SW 1271 (cell line): ENCODE data around the gene PRKD1.

Experiments
- DNase-seq, 2 experiments: peaks; one replicate each; lab custom pipeline; 2025; lab: John Stamatoyannopoulos, UW

Gene PRKD1

GRCh38 chr14:29672831-29673230 lies 254.8 kb downstream of the PRKD1 start:
- DNase-seq = no peak

- DNase-seq = no peak
Observed at GRCh38 chr14:29671034-29671433, 256.6 kb downstream of the PRKD1 start.

- DNase-seq = no peak
Observed at GRCh38 chr14:29668201-29668600, 259.4 kb downstream of the PRKD1 start.

- DNase-seq = no peak
Observed at GRCh38 chr14:29664515-29664914, 263.1 kb downstream of the PRKD1 start.

DNA sequence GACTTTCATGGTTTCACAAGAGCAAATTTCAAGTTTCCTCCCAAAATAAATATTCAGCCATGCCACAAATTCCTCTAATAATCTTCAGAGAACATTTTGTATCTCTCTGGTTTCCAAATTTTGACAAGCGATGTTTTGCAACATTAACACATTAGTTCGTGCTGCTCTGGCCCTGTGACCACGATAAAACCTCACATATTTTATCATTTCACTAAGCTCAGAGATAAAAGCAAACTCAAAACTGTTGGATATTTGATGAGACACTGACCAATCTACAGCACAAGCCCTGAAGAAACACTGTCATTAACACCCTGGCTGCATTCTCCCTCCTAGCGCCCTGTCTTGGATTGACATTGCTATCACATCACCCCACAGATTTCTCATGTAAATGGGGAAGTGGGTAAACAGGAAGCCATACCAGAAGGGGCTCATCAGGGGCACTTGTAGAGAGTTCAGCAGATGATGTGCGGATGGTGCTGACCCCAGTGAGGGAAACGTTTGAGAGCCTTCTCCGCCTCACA lies 264.3 kb downstream of the PRKD1 start:
- no peak for DNase-seq

GRCh38 chr14:29654901-29655550 lies 272.6 kb downstream of the PRKD1 start:
- DNase-seq = no peak

- no peak for DNase-seq
Observed at GRCh38 chr14:29653303-29653702, 274.3 kb downstream of the PRKD1 start.

- DNase-seq = no peak
Observed at GRCh38 chr14:29652571-29652970, 275.1 kb downstream of the PRKD1 start.

DNA sequence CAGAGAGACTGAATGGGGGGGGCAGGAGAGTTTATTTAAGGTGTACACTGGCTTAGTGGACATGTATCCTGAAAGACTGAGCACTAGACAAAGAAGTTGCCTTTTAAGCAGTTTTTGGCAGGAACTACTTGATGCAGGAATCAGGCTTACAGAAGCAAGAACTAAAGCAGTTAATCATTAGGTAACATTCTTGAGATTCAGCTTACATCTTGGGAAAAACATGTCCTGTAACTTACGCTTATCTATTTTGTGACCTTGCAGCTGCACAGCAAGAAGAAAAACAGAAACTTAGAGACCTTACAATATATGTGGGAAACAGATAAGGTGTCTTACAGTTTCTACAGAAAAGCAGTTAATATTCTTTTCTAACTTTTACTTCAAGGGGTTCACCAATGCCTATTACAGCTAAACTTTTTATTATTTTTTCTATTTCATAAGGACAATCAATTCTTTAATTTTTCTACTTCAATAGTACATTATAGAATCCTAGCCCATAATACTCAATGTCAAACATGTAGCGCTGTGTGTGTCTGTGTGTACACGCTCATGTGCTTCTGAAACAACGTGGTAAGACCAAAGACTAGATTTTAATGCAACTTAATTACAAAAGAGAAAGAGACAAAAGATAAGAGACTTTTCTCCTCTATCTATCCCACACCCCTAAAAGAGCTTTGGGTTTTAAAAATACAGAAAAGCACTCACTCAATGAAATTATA lies 276.9 kb downstream of the PRKD1 start:
- DNase-seq = no peak

DNA sequence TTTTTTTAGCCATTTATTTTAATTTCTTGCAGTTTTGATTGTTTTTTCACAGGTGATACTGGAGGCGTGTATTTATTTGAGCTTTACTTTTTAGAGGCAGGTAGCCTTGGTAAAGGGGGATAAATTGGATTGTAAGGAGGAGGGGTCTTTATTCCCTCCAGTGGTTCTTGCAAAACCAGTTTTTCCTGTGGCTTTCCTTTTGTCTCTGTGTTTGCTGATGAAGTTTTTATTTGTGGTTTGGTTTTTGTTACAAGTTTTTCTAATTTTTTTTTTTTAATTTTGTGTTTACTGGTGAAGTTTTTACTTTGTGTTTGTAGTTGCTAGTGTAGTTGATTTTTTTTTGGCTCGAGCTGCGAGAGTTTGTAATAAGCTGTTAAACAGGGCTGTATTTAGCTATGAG lies 278.5 kb downstream of the PRKD1 start:
- DNase-seq = no peak

- DNase-seq = no peak
Observed at GRCh38 chr14:29648045-29648444, 279.6 kb downstream of the PRKD1 start.

- DNase-seq = no peak
Observed at GRCh38 chr14:29645117-29645516, 282.5 kb downstream of the PRKD1 start.

- DNase-seq = no peak
Observed at GRCh38 chr14:29643433-29644211, 284.0 kb downstream of the PRKD1 start.

- DNase-seq = no peak
Observed at GRCh38 chr14:29637411-29637810, 290.2 kb downstream of the PRKD1 start.

DNA sequence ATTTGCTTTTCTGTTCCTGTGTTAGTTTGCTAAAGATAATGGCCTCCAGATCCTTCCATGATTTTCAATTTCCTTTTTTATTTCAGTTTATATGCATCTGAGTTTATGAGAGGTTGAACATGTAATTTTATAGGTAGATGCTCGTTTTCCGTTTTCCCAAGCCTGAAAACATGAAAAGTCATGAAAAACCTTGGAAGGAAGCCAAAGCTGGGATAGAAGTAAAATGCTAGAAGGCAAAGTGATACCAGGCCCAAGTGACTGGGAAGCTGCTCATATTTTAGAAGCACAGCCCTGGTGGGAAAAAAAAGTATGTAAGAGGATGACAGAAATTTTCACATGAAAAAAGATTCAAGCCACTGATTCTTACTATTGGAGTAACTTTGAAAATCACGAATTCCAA lies 290.8 kb downstream of the PRKD1 start:
- no peak for DNase-seq

DNA sequence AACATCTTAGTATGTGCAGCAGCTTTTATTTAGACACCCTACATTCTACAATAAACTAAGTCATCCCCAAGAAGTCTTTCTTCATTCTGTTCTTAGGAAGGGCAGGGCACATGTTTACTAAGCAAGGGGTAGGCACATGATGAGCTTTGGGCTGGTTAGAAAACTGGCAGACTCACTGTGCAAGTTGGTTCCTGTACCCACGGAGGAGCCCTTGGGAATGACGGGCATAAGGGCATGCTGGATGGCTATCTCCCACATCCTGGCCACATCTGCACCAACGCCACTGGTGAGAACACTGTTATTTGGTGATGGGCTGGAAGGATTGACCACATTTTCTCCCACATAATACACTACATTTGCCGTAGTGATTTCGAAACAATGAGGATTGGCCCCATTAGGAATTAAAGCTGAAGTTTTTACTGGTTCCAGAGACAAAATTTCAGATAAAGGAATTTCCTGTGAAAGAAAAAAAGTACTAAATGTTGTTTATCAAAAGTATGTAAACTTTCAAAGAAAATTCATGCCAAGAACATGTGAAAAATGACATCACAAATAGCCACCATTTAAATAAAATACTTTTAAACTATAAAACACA lies 297.0 kb downstream of the PRKD1 start:
- no peak for DNase-seq

DNA sequence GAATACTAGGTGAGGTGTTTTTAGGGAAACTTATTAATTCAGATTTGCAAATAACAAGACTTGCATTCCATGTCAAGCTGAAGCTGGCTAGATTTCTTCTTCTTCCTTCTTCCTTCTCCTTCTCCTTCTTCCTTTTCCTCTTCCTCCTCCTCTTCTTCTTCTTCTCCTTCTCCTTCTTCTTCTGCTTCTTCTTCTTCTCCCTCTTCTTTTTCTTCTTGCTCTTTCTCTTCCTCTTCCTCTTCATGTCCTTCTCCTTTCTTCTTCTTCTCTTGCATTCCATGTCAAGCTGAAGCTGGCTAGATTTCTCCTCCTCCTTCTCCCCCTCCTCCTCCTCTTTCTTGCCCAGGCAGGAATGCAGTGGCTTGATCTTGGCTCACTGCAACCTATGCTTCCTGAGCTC lies 297.8 kb downstream of the PRKD1 start:
- no peak for DNase-seq

- DNase-seq = no peak
Observed at GRCh38 chr14:29627137-29627536, 300.5 kb downstream of the PRKD1 start.

GRCh38 chr14:29618323-29619067 lies 309.2 kb downstream of the PRKD1 start:
- no peak for DNase-seq

DNA sequence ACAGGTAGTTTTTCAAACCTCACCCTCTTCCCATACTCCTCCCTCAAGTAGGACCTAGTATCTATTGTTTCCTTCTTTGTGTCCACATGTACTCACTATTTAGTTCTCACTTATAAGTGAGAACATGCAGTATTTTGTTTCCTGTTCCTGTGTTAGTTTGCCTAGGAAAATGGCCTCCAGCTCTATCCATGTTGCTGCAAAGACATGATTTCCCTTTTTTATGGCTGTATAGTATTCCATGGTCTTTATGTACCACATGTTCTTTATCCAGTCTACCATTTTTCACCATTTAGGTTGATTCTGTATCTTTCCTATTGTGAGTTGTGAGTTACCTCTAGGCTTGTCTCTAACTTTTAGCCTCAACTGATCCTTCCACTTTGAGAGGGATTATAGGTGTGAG lies 310.7 kb downstream of the PRKD1 start:
- DNase-seq = no peak

DNA sequence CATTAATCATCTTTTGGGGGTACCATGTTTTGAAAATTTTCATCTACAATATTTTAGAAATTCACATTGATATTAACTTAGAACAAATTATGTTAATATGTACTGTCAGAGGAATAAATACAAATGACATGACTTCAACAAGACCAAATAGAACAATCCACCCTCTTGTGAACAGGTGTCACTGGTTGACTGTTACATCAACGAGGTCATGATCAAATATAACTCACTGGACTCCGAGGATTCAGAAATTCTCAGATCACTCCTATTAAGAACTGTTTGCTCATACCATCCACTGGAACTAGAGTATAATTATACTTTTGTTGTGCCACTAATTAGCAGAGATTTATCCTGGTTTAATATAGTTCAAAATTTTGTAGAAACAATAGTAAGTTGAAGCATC lies 318.8 kb downstream of the PRKD1 start:
- DNase-seq = no peak

DNA sequence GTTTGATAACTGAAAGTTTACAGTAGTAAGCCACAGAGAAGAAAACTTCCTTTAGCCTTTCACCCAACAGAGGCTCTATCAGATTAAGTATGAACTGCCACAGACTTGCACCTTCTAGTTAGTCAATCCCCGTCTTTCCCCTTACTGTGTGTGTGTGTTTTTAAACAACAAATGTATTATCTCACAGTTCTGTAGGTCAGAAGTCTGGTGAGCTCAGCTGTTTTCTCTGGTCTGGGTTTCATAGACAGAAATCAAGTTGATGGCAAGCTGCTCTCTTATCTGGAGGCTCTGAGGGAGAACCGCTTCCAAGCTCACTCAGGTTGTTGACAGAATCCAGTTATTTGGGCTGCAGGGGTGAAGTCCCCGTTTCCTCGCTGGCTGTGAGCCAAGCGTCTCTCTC lies 320.5 kb downstream of the PRKD1 start:
- no peak for DNase-seq
